KMS-11 (cell line): ENCODE data around the gene GBP5.
A peak's percentile ranks its signal among the peaks of the same experiment; 100 is the strongest.

Source experiments
- H2AFZ ChIP-seq: fragments of 200-600 bp; sonication (generic); 2 replicates; pipeline ENCODE4 v1.6.1; 2016; ENCODE audit warnings: antibody characterized with exemption, mixed run types, low read depth
- H3K27ac ChIP-seq: fragments of 200-600 bp; sonication (generic); 2 replicates; pipeline ENCODE4 v1.6.1; 2016; ENCODE audit warnings: mild to moderate bottlenecking, mixed run types
- H3K27me3 ChIP-seq: fragments of 200-600 bp; sonication (generic); 2 replicates; pipeline ENCODE4 v1.6.1; 2017; ENCODE audit warnings: mild to moderate bottlenecking, low read depth, mixed run types, moderate library complexity; ENCODE audit not compliant: insufficient read depth
- H3K36me3 ChIP-seq: fragments of 200-600 bp; sonication (generic); 2 replicates; pipeline ENCODE4 v1.6.1; 2017; ENCODE audit warnings: mild to moderate bottlenecking, mixed run types; ENCODE audit not compliant: insufficient read depth
- H3K4me1 ChIP-seq: fragments of 200-600 bp; sonication (generic); 2 replicates; pipeline ENCODE4 v1.6.1; 2016; ENCODE audit warnings: mild to moderate bottlenecking, low read depth, mixed run types; ENCODE audit not compliant: poor library complexity, severe bottlenecking
- H3K4me2 ChIP-seq: fragments of 200-600 bp; sonication (generic); 2 replicates; pipeline ENCODE4 v1.7.0; 2016; ENCODE audit warnings: mild to moderate bottlenecking, mixed run types
- H3K4me3 ChIP-seq: fragments of 200-600 bp; sonication (generic); IDR thresholded peaks from 2 replicates; pipeline ENCODE4 v1.6.1; 2017; ENCODE audit warnings: low read depth, low read length, mixed read lengths; ENCODE audit not compliant: insufficient read depth
- H3K79me2 ChIP-seq: fragments of 200-600 bp; sonication (generic); 2 replicates; pipeline ENCODE4 v1.6.1; 2016; ENCODE audit warnings: low read depth, mixed run types; ENCODE audit not compliant: insufficient read depth
- H3K9ac ChIP-seq: fragments of 200-600 bp; sonication (generic); 2 replicates; pipeline ENCODE4 v1.6.1; 2016; ENCODE audit warnings: mild to moderate bottlenecking, mixed run types
- H4K20me1 ChIP-seq: fragments of 200-600 bp; sonication (generic); 2 replicates; pipeline ENCODE4 v1.6.1; 2016; ENCODE audit warnings: mild to moderate bottlenecking, mixed run types; ENCODE audit not compliant: insufficient read depth
- TF ChIP-seq, protein P1 (sequence below): fragments of 200-600 bp; sonication (generic); conservative IDR thresholded peaks from 2 replicates; pipeline ENCODE4 v1.6.1; 2017; ENCODE audit warnings: low read depth, mild to moderate bottlenecking, antibody characterized with exemption, low read length, moderate library complexity, mixed read lengths

The GBP5 gene

DNA sequence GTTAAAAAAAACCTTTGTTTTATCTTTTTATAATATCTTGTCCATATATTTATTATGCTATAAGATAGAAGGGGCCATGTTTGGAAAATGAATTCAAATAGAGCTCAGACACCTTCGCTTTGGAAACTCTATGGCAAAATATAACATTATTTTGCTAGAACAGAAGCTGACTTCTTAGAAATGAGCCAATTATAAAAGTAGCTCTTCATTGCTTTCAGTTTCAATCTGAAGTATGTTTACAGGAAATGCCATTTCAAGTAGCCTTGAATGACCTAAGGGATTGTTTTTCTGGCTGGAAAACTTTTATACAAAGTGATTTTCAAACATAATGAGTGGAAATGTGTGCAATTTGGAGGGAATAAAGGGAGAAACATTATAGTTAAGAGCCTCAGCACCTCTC, 37.8 kb upstream of the GBP5 start:
- peaks cover 27% of the 10 kb centered on the region for H3K4me1 ChIP-seq
- TF ChIP-seq, protein P1, sequence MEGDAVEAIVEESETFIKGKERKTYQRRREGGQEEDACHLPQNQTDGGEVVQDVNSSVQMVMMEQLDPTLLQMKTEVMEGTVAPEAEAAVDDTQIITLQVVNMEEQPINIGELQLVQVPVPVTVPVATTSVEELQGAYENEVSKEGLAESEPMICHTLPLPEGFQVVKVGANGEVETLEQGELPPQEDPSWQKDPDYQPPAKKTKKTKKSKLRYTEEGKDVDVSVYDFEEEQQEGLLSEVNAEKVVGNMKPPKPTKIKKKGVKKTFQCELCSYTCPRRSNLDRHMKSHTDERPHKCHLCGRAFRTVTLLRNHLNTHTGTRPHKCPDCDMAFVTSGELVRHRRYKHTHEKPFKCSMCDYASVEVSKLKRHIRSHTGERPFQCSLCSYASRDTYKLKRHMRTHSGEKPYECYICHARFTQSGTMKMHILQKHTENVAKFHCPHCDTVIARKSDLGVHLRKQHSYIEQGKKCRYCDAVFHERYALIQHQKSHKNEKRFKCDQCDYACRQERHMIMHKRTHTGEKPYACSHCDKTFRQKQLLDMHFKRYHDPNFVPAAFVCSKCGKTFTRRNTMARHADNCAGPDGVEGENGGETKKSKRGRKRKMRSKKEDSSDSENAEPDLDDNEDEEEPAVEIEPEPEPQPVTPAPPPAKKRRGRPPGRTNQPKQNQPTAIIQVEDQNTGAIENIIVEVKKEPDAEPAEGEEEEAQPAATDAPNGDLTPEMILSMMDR: no peak

DNA sequence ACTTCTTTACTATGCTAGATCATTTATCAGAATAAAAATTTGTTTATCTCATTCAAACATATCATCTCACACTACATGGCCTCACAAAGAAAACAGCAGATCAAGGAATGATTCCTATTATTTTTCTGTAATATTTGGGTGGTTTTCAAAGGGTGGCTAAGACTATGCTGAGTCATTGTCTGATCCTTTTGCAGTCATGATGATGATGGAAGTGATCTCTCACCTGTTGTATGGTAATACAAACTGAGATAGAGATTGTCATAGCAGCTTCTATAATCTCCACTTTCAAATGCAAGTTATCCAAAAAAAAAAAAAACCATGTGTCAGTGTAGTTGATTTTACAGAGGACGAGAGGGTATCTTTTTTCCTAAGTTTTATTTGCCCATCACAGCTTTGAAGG, 37.2 kb upstream of the GBP5 start:
- Histone ChIP-seq H3K79me2 (no peaks in the 10 kb centered on the region), H3K27me3 (no peaks in the 10 kb centered on the region), H3K27ac (peak overlapping the region; percentile 53), H2AFZ (peak overlapping the region; percentile 72), H3K9ac (peak overlapping the region; percentile 39; the same call in 1 of the 2 replicates), H3K4me3 (no peak overlapping the region), H3K4me1 (peaks cover 27% of the 10 kb centered on the region), H4K20me1 (no peaks in the 10 kb centered on the region), H3K4me2 (peak overlapping the region; percentile 44), H3K36me3 (no peaks in the 10 kb centered on the region)
- TF ChIP-seq, protein P1: no peak

More for the DNA sequence above, 37.8 kb upstream of the GBP5 start:
- peak overlapping the region; percentile 72 for H2AFZ ChIP-seq
- no peaks in the 10 kb centered on the region for H3K79me2 ChIP-seq
- H3K36me3 ChIP-seq: no peaks in the 10 kb centered on the region
- H3K9ac ChIP-seq: peak overlapping the region; percentile 39; the same call in 1 of the 2 replicates
- H3K27ac ChIP-seq: peak overlapping the region; percentile 53
- H3K4me3 ChIP-seq: no peak overlapping the region
- no peaks in the 10 kb centered on the region for H4K20me1 ChIP-seq
- peak overlapping the region; percentile 44 for H3K4me2 ChIP-seq
- no peaks in the 10 kb centered on the region for H3K27me3 ChIP-seq

DNA sequence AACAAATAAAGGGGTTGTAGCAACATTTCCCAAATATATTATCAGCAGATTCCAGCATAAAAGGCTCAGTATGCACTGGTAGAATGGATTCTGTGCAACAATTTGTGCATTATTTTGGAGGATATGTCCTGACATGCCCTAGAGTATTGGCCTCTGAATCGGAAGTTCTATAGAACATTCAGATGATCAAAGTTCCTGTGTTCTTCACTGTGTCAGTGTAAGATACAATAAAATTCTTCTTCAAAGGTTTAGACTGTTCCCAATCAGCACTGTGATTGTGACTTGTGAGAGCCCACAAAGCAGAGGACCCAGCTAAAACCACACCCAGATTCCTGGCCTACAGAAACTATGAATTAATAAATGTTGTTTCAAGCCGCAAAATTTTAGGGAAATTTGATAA, 33.6 kb upstream of the GBP5 start:
- H3K36me3 ChIP-seq: no peaks in the 10 kb centered on the region
- no peak overlapping the region for H3K4me3 ChIP-seq
- H3K27me3 ChIP-seq: no peaks in the 10 kb centered on the region
- no peak overlapping the region for H3K4me2 ChIP-seq
- no peak overlapping the region for H3K27ac ChIP-seq
- H3K79me2 ChIP-seq: no peaks in the 10 kb centered on the region
- H3K9ac ChIP-seq: no peak overlapping the region
- H3K4me1 ChIP-seq: peaks cover 20% of the 10 kb centered on the region
- no peak overlapping the region for H2AFZ ChIP-seq
- TF ChIP-seq, protein P1: no peak
- no peaks in the 10 kb centered on the region for H4K20me1 ChIP-seq

DNA sequence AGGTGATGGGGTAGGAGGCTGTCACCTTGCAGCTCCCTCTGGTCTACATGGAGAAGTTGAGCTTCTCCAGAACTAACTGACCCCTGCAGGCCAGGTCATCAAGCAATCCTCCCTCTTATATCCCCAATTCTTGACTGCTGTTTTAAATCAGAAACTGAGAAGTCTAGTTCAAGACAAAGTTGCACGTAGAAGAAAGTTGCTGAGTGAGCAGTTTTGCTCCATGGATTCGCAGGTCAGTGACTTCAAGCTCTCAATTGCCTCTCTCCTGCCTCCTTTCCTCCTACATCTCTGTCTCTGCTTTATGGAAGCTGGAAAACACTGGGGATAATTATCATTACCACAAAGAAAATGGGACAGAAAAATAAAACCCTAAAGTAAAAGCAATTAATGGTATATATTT, 32.8 kb upstream of the GBP5 start:
- H3K4me1 ChIP-seq: peaks cover 12% of the 10 kb centered on the region
- H3K4me3 ChIP-seq: no peak overlapping the region
- H3K4me2 ChIP-seq: no peak overlapping the region
- H4K20me1 ChIP-seq: no peaks in the 10 kb centered on the region
- no peaks in the 10 kb centered on the region for H3K36me3 ChIP-seq
- no peak overlapping the region for H2AFZ ChIP-seq
- H3K79me2 ChIP-seq: no peaks in the 10 kb centered on the region
- H3K27ac ChIP-seq: no peak overlapping the region
- TF ChIP-seq, protein P1: no peak
- no peak overlapping the region for H3K9ac ChIP-seq
- no peaks in the 10 kb centered on the region for H3K27me3 ChIP-seq
